Stimulated activated naive B cell treated with anti-CD40 and anti-IgM and Interleukin-4, amounts not matched to agents 10 μg/mL and 1 μg/mL and 100 μg/mL, for 72 hours (primary cell): ENCODE results near the gene ZDHHC17.

Experiments
- ATAC-seq, 2 donors: fragments of 150-1000 bp; cut with Tn5 transposase; replicated peaks; 2 replicates each; pipeline ENCODE4 v1.10.0; 2021; ENCODE audit warnings: moderate library complexity in 1 of 2
- DNase-seq: peaks from one replicate; pipeline ENCODE4 v3.0.0; 2021
- H3K27ac Mint-ChIP-seq: one replicate; pipeline ENCODE4 v1.8.0; 2022; ENCODE audit warnings: mild to moderate bottlenecking, mixed read lengths
- H3K27me3 Mint-ChIP-seq, 2 donors: one replicate each; pipeline ENCODE4 v1.8.0; 2022; ENCODE audit warnings: mixed read lengths in 2 of 2
- H3K36me3 Mint-ChIP-seq, 2 donors: one replicate each; pipeline ENCODE4 v1.8.0; 2022; ENCODE audit warnings: mixed read lengths in 2 of 2, mild to moderate bottlenecking in 1 of 2
- H3K4me1 Mint-ChIP-seq, 2 donors: one replicate each; pipeline ENCODE4 v1.8.0; 2022; ENCODE audit warnings: mixed read lengths in 2 of 2, mild to moderate bottlenecking in 1 of 2
- H3K4me3 Mint-ChIP-seq, 2 donors: one replicate each; pipeline ENCODE4 v1.8.0; 2022; ENCODE audit warnings: mild to moderate bottlenecking in 2 of 2, mixed read lengths in 2 of 2, moderate library complexity in 1 of 2
- H3K9me3 Mint-ChIP-seq, 2 donors: one replicate each; pipeline ENCODE4 v1.8.0; 2022; ENCODE audit warnings: mixed read lengths in 2 of 2, mild to moderate bottlenecking in 1 of 2

ZDHHC17 gene

GRCh38 chr12:76883151-76883550 is 119.2 kb downstream of the ZDHHC17 start:
- Mint-ChIP-seq H3K4me1 (peaks cover 6 to 11% of the 10 kb centered on the region in 2 donors), H3K4me3 (no peak overlapping the region), H3K36me3 (peaks cover 0 to 2% of the 10 kb centered on the region in 2 donors), H3K27me3 (peaks cover 21 to 23% of the 10 kb centered on the region in 2 donors), H3K9me3 (no peaks in the 10 kb centered on the region), H3K27ac (no peak overlapping the region)
- DNase-seq (no peak), ATAC-seq (no peak)

DNA sequence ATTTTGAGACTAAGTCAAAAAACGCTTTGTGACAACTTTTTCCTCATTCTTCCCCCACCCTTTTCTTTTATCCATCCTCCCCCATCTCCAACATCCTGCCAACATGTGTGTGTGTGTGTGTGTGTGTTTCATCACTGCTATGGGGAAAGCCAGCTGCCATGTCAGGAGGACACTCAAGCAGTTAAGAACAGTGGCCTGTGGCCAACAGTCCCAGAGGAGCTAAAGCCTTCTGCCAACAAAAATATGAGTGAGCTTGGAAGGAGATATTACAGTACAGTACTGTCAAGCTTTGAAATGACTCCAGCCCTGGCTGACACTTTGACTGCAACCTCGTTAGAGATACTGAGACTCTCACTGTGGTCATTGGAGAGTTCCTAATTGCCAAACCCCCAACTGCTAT is 119.9 kb downstream of the ZDHHC17 start:
- Mint-ChIP-seq H3K27ac (no peak overlapping the region), H3K27me3 (peaks cover 20 to 21% of the 10 kb centered on the region in 2 donors), H3K4me3 (no peak overlapping the region), H3K9me3 (no peaks in the 10 kb centered on the region), H3K4me1 (peaks cover 3 to 5% of the 10 kb centered on the region in 2 donors), H3K36me3 (no peaks in the 10 kb centered on the region)
- DNase-seq (no peak), ATAC-seq (no peak)

DNA sequence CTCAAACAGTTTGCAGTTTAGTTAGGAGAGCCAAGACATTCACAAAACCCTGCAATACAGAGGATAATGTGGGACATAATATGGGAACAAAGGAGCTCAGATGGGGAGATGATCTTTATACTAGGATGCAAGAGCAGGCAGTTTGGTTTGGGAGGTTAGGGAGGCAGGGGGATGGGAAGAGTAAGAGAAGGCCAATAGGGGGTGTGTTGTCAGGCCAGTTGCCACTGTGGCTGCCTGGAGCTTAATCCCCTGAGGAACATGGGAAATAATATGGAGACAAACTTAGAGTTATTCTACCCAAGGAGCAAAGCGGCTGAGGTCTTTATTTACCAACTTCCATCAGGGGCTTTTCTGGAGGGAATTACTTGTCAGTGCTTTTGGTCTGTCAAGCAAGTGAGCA is 124.9 kb downstream of the ZDHHC17 start:
- H3K9me3 Mint-ChIP-seq: no peaks in the 10 kb centered on the region
- H3K4me1 Mint-ChIP-seq: no peaks in the 10 kb centered on the region
- no peaks in the 10 kb centered on the region for H3K36me3 Mint-ChIP-seq
- H3K27ac Mint-ChIP-seq: no peak overlapping the region
- DNase-seq: no peak
- no peak overlapping the region for H3K4me3 Mint-ChIP-seq
- no peak for ATAC-seq
- peaks cover 11 to 14% of the 10 kb centered on the region in 2 donors for H3K27me3 Mint-ChIP-seq

DNA sequence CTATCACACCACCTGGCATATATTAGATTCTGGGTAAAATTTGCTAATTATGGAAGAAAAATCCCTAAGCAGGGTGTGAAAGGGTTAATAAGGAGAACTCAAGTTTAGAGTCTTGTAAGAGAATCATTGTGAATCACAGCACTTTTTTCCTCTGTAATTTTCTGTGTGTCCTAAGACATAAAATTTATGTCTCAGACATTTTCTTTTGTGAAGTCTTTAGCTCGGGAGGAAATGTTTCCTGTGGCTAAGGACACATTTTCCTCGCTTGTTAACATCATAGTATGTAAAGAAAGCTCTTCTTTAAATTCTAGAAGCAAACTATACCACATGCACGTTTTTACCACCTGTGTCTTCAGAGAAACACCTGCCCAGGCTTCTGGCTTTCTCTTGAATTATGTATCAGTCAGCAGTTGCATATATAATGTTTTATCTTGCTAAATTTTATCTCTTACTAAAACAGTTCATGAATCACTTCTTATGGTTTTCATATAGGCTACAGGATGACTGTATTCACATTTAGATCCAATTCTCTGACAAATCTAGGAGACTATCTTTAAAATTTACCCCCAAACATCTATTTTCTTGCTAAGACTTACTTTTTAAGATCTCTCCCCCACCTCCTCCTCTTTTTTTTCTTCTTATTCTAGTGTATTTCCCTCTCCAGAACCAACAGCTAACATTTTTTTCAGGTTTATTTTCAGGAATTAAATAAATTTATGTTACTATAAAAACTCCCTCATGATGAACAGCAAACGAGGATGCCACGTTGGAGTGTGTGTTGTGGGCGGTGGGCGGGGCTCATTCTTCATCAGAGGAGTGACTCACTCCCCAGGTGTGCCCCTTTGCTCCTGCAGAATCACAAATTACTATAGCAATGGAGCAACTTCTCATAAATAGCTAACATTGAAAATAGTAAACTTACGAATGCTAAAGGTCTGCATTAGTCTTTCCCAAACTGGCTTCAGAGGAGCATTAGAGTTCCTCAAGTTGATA is 126.5 kb downstream of the ZDHHC17 start:
- H3K9me3 Mint-ChIP-seq: no peaks in the 10 kb centered on the region
- DNase-seq (no peak), ATAC-seq (no peak)
- no peak overlapping the region for H3K27ac Mint-ChIP-seq
- H3K27me3 Mint-ChIP-seq: peaks cover 11 to 14% of the 10 kb centered on the region in 2 donors
- H3K4me1 Mint-ChIP-seq: no peaks in the 10 kb centered on the region
- no peaks in the 10 kb centered on the region for H3K36me3 Mint-ChIP-seq
- no peak overlapping the region for H3K4me3 Mint-ChIP-seq

- H3K27me3 Mint-ChIP-seq: peaks cover 11 to 14% of the 10 kb centered on the region in 2 donors
- DNase-seq: no peak
- no peaks in the 10 kb centered on the region for H3K9me3 Mint-ChIP-seq
- no peaks in the 10 kb centered on the region for H3K36me3 Mint-ChIP-seq
- H3K4me1 Mint-ChIP-seq: no peaks in the 10 kb centered on the region
- H3K4me3 Mint-ChIP-seq: no peak overlapping the region
- no peak overlapping the region for H3K27ac Mint-ChIP-seq
- ATAC-seq: no peak
Measured at GRCh38 chr12:76891609-76892008, 127.7 kb downstream of the ZDHHC17 start.

DNA sequence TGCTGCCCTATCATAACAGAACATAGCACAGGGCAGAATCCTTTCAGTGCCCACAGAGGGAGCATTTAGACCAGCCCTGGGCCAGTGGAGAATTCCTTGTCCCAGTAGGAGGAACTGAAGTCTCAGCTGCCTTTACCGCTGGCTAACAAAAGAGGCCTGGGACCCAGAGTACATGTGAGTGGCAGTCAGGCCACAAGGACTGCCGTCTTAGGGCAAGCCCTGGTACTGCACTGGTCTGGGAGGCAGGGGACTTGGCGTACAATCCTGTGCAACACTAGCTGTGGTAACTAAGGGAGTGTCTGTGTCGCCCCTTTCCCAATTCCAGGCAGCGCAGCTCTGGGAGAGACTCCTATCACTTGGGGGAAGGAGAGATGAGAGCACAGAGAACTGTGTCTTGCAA is 131.9 kb downstream of the ZDHHC17 start:
- no peak for DNase-seq
- ATAC-seq: peak in 1 of 2 donors; percentile 38
- Mint-ChIP-seq H3K4me3 (no peak overlapping the region), H3K9me3 (no peaks in the 10 kb centered on the region), H3K4me1 (no peaks in the 10 kb centered on the region), H3K27ac (no peak overlapping the region), H3K27me3 (no peaks in the 10 kb centered on the region), H3K36me3 (no peaks in the 10 kb centered on the region)

GRCh38 chr12:76896274-76896673 is 132.4 kb downstream of the ZDHHC17 start:
- no peak for ATAC-seq
- H3K27ac Mint-ChIP-seq: no peak overlapping the region
- DNase-seq: no peak
- H3K4me1 Mint-ChIP-seq: no peaks in the 10 kb centered on the region
- no peaks in the 10 kb centered on the region for H3K36me3 Mint-ChIP-seq
- no peaks in the 10 kb centered on the region for H3K9me3 Mint-ChIP-seq
- H3K4me3 Mint-ChIP-seq: no peak overlapping the region
- H3K27me3 Mint-ChIP-seq: no peaks in the 10 kb centered on the region

DNA sequence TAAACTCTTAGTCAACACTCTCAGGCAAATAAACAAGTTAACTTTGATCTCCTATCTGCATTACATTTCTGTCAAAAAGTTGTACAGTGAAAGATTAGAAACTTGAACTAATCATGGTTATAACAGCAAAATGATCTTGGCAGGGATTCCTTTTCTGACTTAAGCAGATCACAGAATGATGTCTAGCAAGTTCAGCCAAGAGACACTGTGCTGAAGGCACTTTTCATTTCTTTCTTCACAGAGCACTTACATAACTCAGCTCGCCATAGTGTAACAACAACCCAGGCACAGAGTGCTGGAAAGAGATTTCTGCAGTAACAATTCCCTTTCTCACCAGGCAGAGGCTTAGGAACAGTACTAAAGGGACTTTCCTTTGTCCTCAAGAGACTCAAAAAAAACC is 134.5 kb downstream of the ZDHHC17 start:
- no peaks in the 10 kb centered on the region for H3K36me3 Mint-ChIP-seq
- no peak for DNase-seq
- H3K9me3 Mint-ChIP-seq: no peaks in the 10 kb centered on the region
- no peaks in the 10 kb centered on the region for H3K27me3 Mint-ChIP-seq
- no peak overlapping the region for H3K27ac Mint-ChIP-seq
- no peak for ATAC-seq
- H3K4me1 Mint-ChIP-seq: peaks cover 0 to 5% of the 10 kb centered on the region in 2 donors
- no peak overlapping the region for H3K4me3 Mint-ChIP-seq

- Mint-ChIP-seq H3K27ac (no peak overlapping the region), H3K9me3 (no peaks in the 10 kb centered on the region), H3K4me1 (peaks cover 0 to 5% of the 10 kb centered on the region in 2 donors), H3K4me3 (no peak overlapping the region), H3K36me3 (no peaks in the 10 kb centered on the region), H3K27me3 (no peaks in the 10 kb centered on the region)
- no peak for ATAC-seq
- DNase-seq: no peak
Measured at GRCh38 chr12:76899522-76899921, 135.6 kb downstream of the ZDHHC17 start.

- Mint-ChIP-seq H3K4me3 (no peak overlapping the region), H3K9me3 (no peaks in the 10 kb centered on the region), H3K27ac (no peak overlapping the region), H3K27me3 (peaks cover 0 to 3% of the 10 kb centered on the region in 2 donors), H3K4me1 (peaks cover 0 to 5% of the 10 kb centered on the region in 2 donors), H3K36me3 (no peaks in the 10 kb centered on the region)
- DNase-seq: no peak
- no peak for ATAC-seq
Measured at GRCh38 chr12:76901628-76902380, 137.9 kb downstream of the ZDHHC17 start.
